HG03565 (cell line): Measurements from ENCODE around the gene USB1.

ENCODE experiments used
- ATAC-seq: cut with Tn5 transposase; IDR thresholded peaks from one replicate; pipeline ENCODE4 v1.9.1; 2021; ENCODE audit warnings: mild to moderate bottlenecking, moderate library complexity; ENCODE audit not compliant: unreplicated experiment

The USB1 gene

GRCh38 chr16:58046054-58046881 is 45.1 kb downstream of the USB1 start:
- no peak for ATAC-seq

GRCh38 chr16:58046936-58047335 is 45.7 kb downstream of the USB1 start:
- ATAC-seq = no peak

DNA sequence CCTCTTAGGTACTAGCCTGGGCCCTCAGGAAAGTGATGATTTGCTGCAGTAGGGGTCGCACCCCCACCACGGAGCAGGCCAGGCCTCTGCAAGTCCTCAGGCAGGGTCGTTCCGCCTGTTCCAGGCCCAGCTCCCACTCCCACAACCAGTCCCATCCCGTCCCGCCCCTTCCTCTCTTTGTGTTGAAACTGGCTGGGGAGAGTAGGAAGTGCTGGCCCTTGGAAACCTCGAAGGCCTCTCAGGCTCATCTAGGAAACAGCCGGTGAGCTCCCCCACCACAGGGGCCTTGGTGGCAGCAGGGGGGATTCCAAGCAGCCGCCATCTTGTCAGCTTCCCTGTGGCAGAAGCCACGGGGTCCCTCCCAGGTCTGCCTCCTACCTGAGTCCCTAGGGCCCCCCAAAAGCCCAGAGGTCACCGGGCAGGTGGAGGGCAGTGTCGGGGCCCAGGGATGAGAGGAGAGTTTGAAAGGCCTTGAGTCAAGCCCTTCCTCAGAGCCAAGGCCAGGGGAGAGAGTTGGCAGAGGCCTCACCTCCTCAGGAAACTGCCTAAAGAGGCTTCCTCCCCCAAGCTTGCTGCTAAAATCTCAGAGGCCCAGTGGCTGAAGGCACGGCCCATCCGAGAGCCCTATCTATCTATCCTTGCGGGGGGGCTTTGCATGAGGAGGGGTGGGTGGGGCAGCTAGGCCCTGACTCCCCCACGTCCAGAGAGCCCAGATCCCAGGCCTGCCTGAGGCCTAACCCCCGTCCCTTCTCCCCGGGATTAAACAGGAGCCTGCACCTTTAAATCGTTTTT is 46.5 kb downstream of the USB1 start:
- ATAC-seq = no peak

DNA sequence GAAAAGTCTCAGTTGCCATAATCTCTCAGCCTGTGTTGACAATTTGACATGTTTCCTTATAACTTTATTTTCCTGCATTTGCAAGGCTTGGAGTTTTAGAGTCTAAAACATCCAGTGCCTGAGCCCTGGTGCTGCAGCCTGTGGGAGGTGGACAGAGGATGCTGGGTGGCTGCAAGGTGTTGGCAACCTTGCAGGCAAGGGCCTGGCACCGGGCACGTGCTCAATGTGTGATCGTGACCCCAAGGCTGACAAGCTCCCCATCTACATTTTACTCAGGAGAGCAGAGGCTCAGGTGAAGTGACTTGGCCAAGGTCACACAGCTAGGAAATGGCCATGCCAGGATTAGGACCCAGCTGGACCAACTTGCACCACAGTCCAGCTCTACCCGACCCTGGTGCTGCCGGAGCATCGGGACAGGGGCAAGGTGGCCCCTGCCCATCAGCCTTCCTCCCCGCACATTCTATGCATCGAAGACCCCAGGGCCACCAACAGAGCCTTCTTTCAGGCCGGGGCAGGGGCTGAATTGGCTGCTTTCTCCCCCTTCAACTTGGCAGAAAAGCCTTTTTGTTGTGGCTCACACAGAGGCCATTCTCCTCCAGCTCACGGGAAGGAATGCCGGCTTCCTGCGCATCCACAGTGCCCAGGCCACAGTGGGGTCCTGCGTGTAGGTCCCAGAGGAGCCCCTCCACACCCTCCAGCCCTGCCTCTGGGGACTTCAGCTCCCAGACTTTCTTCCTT is 47.5 kb downstream of the USB1 start:
- no peak for ATAC-seq

DNA sequence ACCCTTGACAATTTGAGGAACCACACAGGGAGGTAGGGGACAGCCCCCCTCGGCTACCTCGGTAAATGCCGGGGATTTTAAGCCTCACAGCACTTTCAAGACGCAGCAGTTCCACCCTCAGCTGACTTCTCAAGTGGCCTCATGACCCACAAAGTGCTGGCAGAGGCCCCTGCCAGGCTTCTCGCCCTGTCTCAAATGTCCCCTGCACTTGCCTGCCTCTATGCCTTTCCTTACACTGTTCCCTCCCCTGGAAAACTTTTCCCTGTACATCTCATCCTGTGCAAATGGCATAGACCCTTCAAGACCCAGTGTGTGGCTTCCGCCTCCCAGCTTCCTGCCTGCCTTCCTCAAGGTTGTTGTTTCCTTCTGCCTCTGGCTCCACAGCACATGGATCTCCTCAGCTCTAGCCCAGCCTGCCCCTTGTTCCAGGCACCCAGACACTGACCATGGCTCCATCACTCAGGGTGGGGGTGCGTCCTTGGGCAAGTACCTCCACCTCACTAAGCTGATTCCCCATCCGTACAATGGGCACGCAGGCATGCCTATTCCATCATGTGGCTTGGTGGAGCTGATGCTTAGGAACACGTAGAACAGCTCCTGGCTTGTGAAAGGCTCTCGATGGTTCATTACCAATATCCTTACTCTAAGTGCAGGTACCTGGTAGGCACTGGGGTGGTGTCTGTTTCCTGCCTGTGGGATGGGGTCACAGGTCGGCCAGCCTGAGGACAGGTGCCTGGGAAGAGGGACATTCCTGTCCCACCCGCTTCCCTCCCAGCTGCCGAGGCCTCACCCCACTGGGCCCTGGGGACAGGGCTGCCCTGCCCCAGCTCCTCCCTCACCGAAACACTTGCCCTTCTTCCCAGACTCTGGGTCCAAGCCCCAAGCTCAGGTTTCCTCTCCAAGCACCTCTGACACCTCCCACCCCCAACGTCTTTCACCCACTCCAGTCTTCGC is 48.3 kb downstream of the USB1 start:
- ATAC-seq = no peak

- ATAC-seq = no peak
These were observed 50.1 kb downstream of the USB1 start for GRCh38 chr16:58051296-58051695.

DNA sequence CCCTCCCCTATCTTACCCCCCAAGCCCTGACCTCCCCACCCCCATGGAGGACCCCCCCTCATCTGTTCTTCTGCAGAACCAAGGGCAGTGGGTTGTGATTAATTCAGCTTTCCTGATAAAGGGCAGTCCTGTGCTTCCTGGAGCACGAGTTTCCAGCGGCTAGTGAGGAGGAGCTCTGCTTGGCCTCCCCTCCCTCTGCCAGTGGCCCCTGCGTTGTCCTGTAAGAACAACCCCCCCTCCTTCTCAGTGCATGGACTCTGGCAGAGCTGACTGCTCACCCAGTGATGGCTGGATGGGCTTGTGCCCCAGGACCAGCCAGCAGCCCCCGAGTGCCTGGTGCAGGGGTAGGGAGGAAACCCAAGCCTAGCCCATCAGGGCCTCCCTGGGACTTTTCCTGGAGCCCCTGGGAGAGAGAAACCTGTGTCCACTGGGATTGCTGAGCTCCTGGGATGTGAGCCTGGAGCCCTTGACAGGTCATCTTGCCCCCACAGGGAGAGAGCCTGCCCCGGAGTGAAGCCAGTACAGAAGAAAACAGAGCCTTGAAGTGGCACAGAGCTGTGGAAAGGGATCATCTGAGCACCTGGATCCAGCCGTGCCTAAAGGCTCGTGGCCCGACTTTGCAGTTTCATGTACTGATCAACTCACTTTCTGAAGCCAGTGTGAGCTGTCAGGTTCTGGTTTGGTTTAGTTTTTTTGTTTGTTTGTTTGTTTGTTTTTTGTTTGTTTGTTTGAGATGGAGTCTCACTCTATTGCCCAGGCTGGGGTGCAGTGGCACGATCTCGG is 50.8 kb downstream of the USB1 start:
- no peak for ATAC-seq

DNA sequence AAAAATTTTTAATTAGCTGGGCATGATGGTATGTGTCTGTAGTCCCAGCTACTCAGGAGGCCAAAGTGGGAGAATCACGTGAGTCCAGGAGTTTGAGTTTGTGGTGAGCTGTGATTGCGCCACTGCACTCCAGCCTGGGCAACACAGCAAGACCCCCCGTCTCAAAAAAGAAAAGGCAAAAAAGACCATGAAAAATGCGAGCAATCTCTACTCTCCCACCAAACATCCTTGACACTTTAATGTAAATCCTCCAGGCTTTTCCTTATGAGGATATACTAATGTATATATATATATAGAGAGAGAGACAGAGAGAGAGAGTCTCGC is 52.4 kb downstream of the USB1 start:
- ATAC-seq = no peak

DNA sequence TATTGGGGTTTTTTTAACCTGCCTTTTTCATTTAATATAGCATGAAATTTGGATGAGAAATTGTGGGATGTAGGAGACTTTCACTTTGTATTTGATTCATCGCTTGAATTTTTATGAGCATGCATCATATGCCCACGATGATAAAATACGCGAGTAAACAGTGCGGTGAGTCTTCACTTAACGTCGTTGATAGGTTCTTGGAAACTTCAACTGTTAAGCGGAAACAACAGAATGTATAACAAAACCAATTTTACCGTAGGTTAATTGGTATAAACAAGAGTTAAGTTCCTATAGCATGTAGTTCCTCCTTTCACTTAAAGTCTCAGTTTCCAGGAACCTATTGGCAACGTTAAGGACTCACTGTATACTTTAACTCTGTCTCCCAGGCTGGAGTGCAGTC is 53.1 kb downstream of the USB1 start:
- no peak for ATAC-seq

DNA sequence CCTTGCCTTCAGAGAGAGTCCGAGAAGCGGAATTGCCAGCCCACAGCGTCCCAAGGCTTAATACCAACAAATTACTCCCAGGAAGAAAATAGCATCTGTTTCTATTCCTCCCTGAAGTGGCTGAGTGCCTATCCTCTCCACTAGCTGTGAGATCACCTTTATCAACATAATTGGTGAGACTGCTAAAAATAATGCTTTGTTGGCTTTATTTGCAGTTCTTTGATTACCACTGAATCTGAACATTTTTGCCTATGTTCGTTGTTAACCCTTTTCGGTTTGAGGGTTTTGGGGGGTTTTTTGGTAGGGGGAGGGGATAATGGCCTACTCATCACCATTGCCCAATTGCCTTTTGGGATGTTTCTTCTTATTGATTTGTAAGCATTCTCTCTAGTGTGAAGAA is 55.4 kb downstream of the USB1 start:
- ATAC-seq = no peak

- ATAC-seq = no peak
These were observed 55.9 kb downstream of the USB1 start for GRCh38 chr16:58057121-58057520.

GRCh38 chr16:58057784-58058183 is 56.6 kb downstream of the USB1 start:
- no peak for ATAC-seq

- ATAC-seq = no peak
These were observed 61.6 kb downstream of the USB1 start for GRCh38 chr16:58062821-58063220.

GRCh38 chr16:58063377-58064076 is 62.3 kb downstream of the USB1 start:
- ATAC-seq = no peak

- ATAC-seq = no peak
These were observed 69.4 kb downstream of the USB1 start for GRCh38 chr16:58070585-58070984.
